HFF-Myc (cell line): ENCODE measurements around the gene LPCAT1.

Source experiments
- DNase-seq: peaks from one replicate; pipeline ENCODE4 v3.0.0-alpha.2; 2011; ENCODE audit warnings: low read depth; ENCODE audit errors: extremely low read depth
- H3K4me3 ChIP-seq: replicated peaks from 2 replicates; pipeline ENCODE4 v1.5.1; 2011; ENCODE audit warnings: low read depth, mild to moderate bottlenecking, control low read depth, low read length
- CTCF ChIP-seq: IDR thresholded peaks from 2 replicates; pipeline ENCODE4 v1.5.1; 2012; ENCODE audit warnings: mild to moderate bottlenecking, low read depth, low read length, control low read depth; ENCODE audit errors: missing control alignments

LPCAT1 gene

GRCh38 chr5:1492757-1493156 is 31.0 kb downstream of the LPCAT1 start:
- TF ChIP-seq CTCF: no peak
- no peak overlapping the region for H3K4me3 ChIP-seq
- no peak for DNase-seq

GRCh38 chr5:1490376-1490775 is 33.4 kb downstream of the LPCAT1 start:
- H3K4me3 ChIP-seq: no peak overlapping the region
- TF ChIP-seq CTCF: no peak
- DNase-seq: no peak

GRCh38 chr5:1489754-1490153 is 34.0 kb downstream of the LPCAT1 start:
- no peak for TF ChIP-seq CTCF
- no peak for DNase-seq
- no peak overlapping the region for H3K4me3 ChIP-seq

- no peak for TF ChIP-seq CTCF
- no peak overlapping the region for H3K4me3 ChIP-seq
- no peak for DNase-seq
Observed at GRCh38 chr5:1488882-1489680, 34.7 kb downstream of the LPCAT1 start.

- no peak overlapping the region for H3K4me3 ChIP-seq
- TF ChIP-seq CTCF: no peak
- no peak for DNase-seq
Observed at GRCh38 chr5:1487079-1487764, 36.5 kb downstream of the LPCAT1 start.

GRCh38 chr5:1486271-1486670 is 37.5 kb downstream of the LPCAT1 start:
- no peak overlapping the region for H3K4me3 ChIP-seq
- DNase-seq: no peak
- TF ChIP-seq CTCF: no peak
